HepG2 (cell line): ENCODE data around the gene NUP85. TPM values are rescaled to one million over a fixed set of nuclear protein-coding genes. Genes with fewer than 3 reads are reported as not detected.

Experiments
- ATF2 ChIP-seq: sonication (generic); formaldehyde crosslinking; IDR thresholded peaks from 2 replicates; pipeline ENCODE4 v1.4.0; 2020; ENCODE audit warnings: missing genetic modification reagents
- BCL6 ChIP-seq: IDR thresholded peaks from 2 replicates; pipeline ENCODE4 v1.6.1; 2016; ENCODE audit warnings: missing genetic modification reagents, missing compliant biosample characterization
- CEBPZ ChIP-seq: IDR thresholded peaks from 2 replicates; pipeline ENCODE4 v1.6.1; 2012; ENCODE audit warnings: low read length, improper control_type of control experiment
- E2F5 ChIP-seq: sonication (generic); formaldehyde crosslinking; conservative IDR thresholded peaks from 2 replicates; pipeline ENCODE4 v1.4.0; 2020; ENCODE audit warnings: missing genetic modification reagents
- EZH2 ChIP-seq: conservative IDR thresholded peaks from 2 replicates; pipeline ENCODE4 v1.6.1; 2012; ENCODE audit warnings: mild to moderate bottlenecking, low read depth, low read length, moderate library complexity
- MIER2 ChIP-seq: IDR thresholded peaks from 2 replicates; pipeline ENCODE4 v1.6.1; 2016; ENCODE audit warnings: missing biosample characterization, missing genetic modification reagents
- RFX1 ChIP-seq: fragments of 450-650 bp; IDR thresholded peaks from 2 replicates; pipeline ENCODE4 v1.6.1; 2017
- SIN3B ChIP-seq: fragments of 150-350 bp; IDR thresholded peaks from 2 replicates; pipeline ENCODE4 v1.6.1; 2014; ENCODE audit warnings: low read length
- TAF1 ChIP-seq: sonication (generic); formaldehyde crosslinking; IDR thresholded peaks from 2 replicates; pipeline ENCODE4 v1.4.0; 2020; ENCODE audit warnings: missing genetic modification reagents
- TP53 ChIP-seq: sonication (generic); formaldehyde crosslinking; conservative IDR thresholded peaks from 2 replicates; pipeline ENCODE4 v1.4.0; 2020; ENCODE audit warnings: missing genetic modification reagents
- ZBTB25 ChIP-seq: IDR thresholded peaks from 2 replicates; pipeline ENCODE4 v1.6.1; 2018; ENCODE audit warnings: missing genetic modification reagents
- ZBTB33 ChIP-seq: sonication (generic); formaldehyde crosslinking; IDR thresholded peaks from 2 replicates; pipeline ENCODE4 v1.4.0; 2020; ENCODE audit warnings: missing genetic modification reagents
- ZNF136 ChIP-seq: sonication (generic); formaldehyde crosslinking; IDR thresholded peaks from 2 replicates; pipeline ENCODE4 v1.8.1; 2022; ENCODE audit warnings: low read depth, mild to moderate bottlenecking, moderate library complexity, missing genetic modification reagents
- ZNF354B ChIP-seq: sonication (generic); formaldehyde crosslinking; IDR thresholded peaks from 2 replicates; pipeline ENCODE4 v1.8.0; 2022; ENCODE audit warnings: mild to moderate bottlenecking, missing genetic modification reagents
- ZNF574 ChIP-seq: sonication (generic); formaldehyde crosslinking; IDR thresholded peaks from 2 replicates; pipeline ENCODE4 v1.4.0; 2020; ENCODE audit warnings: missing genetic modification reagents
- ZNF589 ChIP-seq: sonication (generic); formaldehyde crosslinking; conservative IDR thresholded peaks from 2 replicates; pipeline ENCODE4 v1.8.0; 2022; ENCODE audit warnings: mild to moderate bottlenecking, moderate library complexity, missing genetic modification reagents
- polyA plus RNA-seq, 8 experiments: library from polyadenylated mRNA; depleted of rRNA in 3 of 8; stranded (reverse) in 7 of 8; unstranded in 1 of 8; fragments of >200 nt; fragmentation: Illumina TruSeq in 4 of 8; extraction: Trizol in 4 of 8; gene quantifications; 2 replicates each; pipeline versions ENCODE4 v1.2.1 to v1.2.3, GENCODE V29; 2011 to 2016; ENCODE audit warnings: low read depth in 4 of 8, missing spikeins in 1 of 8, mixed read lengths in 1 of 8; ENCODE audit not compliant: insufficient read depth in 1 of 8
- total RNA-seq, 5 experiments: library from RNA; depleted of rRNA; stranded (reverse); fragments of >200 nt; fragmentation: Illumina TruSeq; extraction: Trizol; gene quantifications; 2 replicates each; pipeline ENCODE4 v1.2.3, GENCODE V29; 2016; ENCODE audit warnings: low read depth in 1 of 5

NUP85 gene
- total and polyA plus RNA-seq, 2 of the 13 experiments (the other 11 are each of a cell fraction or from before 2014, with no cell fraction given), result 89.1 to 124 TPM

- no peak for TF ChIP-seq ZBTB33
- peak; percentile 85 for TF ChIP-seq TAF1 (CRISPR knock-in tag)
- TF ChIP-seq EZH2, result no peak
- no peak for TF ChIP-seq RFX1
- no peak for TF ChIP-seq CEBPZ
- peak; percentile 24; the same call in 1 of the 2 replicates for TF ChIP-seq BCL6 (CRISPR knock-in tag)
- peak; percentile 89 for TF ChIP-seq ZNF574 (CRISPR knock-in tag)
- TF ChIP-seq E2F5 (CRISPR knock-in tag), result peak; percentile 96
- TF ChIP-seq TP53 (CRISPR knock-in tag), result no peak; the same call in 1 of the 2 replicates
- TF ChIP-seq MIER2 (CRISPR knock-in tag), result no peak; the same call in 1 of the 2 replicates
- TF ChIP-seq ZNF354B (CRISPR knock-in tag), result 0 out of 2 replicates have a peak, but pooled peaks have one; percentile 73
- peak; percentile 26; the same call in 1 of the 2 replicates for TF ChIP-seq ZBTB25 (CRISPR knock-in tag)
- peak; percentile 54 for TF ChIP-seq ATF2 (CRISPR knock-in tag)
- peak; percentile 91 for TF ChIP-seq SIN3B
- no peak for TF ChIP-seq ZNF136 (CRISPR knock-in tag)
- 0 out of 2 replicates have a peak, but pooled peaks have one; percentile 87 for TF ChIP-seq ZNF589 (CRISPR knock-in tag)
Measured at GRCh38 chr17:75205037-75205792, at the start of gene NUP85 (continued).
